ENCODE results near the gene MYRF.

The MYRF gene

GRCh38 chr11:61752925-61753521 is 587 bp downstream of the MYRF start:
- no peaks in the 10 kb centered on the region for H3K27me3 ChIP-seq (ENCODE audit: insufficient read depth, low read length, poor library complexity)
- H3K9ac ChIP-seq (ENCODE audit: low read length) = peak overlapping the region; percentile 80
- H2BK15ac ChIP-seq (replicated peaks; ENCODE audit: low read depth) = no peak overlapping the region
- no peak overlapping the region for H4K8ac ChIP-seq (ENCODE audit: low read depth, low read length)
- H3K18ac ChIP-seq (ENCODE audit: low read length) = peak overlapping the region; percentile 62
- H3K4ac ChIP-seq (ENCODE audit: low read depth, low read length) = peak overlapping the region; percentile 44
- peaks cover 2% of the 10 kb centered on the region for H3K79me1 ChIP-seq (ENCODE audit: low read length)
- no peak overlapping the region for H2BK120ac ChIP-seq (ENCODE audit: low read depth, low read length)
- H2BK5ac ChIP-seq (ENCODE audit: low read length) = peak overlapping the region; percentile 20
- H2AK5ac ChIP-seq (ENCODE audit: low read length) = peak overlapping the region; percentile 1
- no peaks in the 10 kb centered on the region for H3K79me2 ChIP-seq (ENCODE audit: control insufficient read depth, insufficient read depth, low read length)
- peak overlapping the region; percentile 52 for H3K4me3 ChIP-seq (ENCODE audit: low read length)
- no peak overlapping the region for H4K5ac ChIP-seq (ENCODE audit: low read length)
- H3K27ac ChIP-seq (ENCODE audit: low read depth, low read length) = no peak overlapping the region
- no peak overlapping the region for H3K23ac ChIP-seq (ENCODE audit: low read length)
- peak overlapping the region; percentile 87 for H3K56ac ChIP-seq (ENCODE audit: low read length)
- no peak for DNase-seq
- peaks cover 34% of the 10 kb centered on the region for H3K4me1 ChIP-seq (ENCODE audit: control insufficient read depth, low read depth, low read length)
- WGBS (ENCODE audit: extremely low coverage, insufficient coverage, low lambda C conversion rate) = no CpG with 5 or more reads among the region's 17 CpGs
- peak overlapping the region; percentile 74 for H3K4me2 ChIP-seq (ENCODE audit: low read length)
- no peaks in the 10 kb centered on the region for H3K36me3 ChIP-seq (ENCODE audit: control insufficient read depth, insufficient read depth, low read length)

GRCh38 chr11:61753672-61754071 is 1.2 kb downstream of the MYRF start:
- Histone ChIP-seq H3K79me2 (ENCODE audit: control insufficient read depth, insufficient read depth, low read length) (no peaks in the 10 kb centered on the region), H2BK15ac (replicated peaks; ENCODE audit: low read depth) (no peak overlapping the region), H3K9ac (ENCODE audit: low read length) (no peak overlapping the region), H2BK120ac (ENCODE audit: low read depth, low read length) (no peak overlapping the region), H3K4me2 (ENCODE audit: low read length) (no peak overlapping the region), H3K23ac (ENCODE audit: low read length) (no peak overlapping the region), H3K4me3 (ENCODE audit: low read length) (no peak overlapping the region), H3K79me1 (ENCODE audit: low read length) (peaks cover 2% of the 10 kb centered on the region), H3K27me3 (ENCODE audit: insufficient read depth, low read length, poor library complexity) (no peaks in the 10 kb centered on the region), H4K8ac (ENCODE audit: low read depth, low read length) (no peak overlapping the region), H4K5ac (ENCODE audit: low read length) (no peak overlapping the region), H3K36me3 (ENCODE audit: control insufficient read depth, insufficient read depth, low read length) (no peaks in the 10 kb centered on the region), H2BK5ac (ENCODE audit: low read length) (no peak overlapping the region), H3K4me1 (ENCODE audit: control insufficient read depth, low read depth, low read length) (peaks cover 34% of the 10 kb centered on the region), H2AK5ac (ENCODE audit: low read length) (peak overlapping the region; percentile 33), H3K4ac (ENCODE audit: low read depth, low read length) (peak overlapping the region; percentile 65), H3K56ac (ENCODE audit: low read length) (peak overlapping the region; percentile 87), H3K27ac (ENCODE audit: low read depth, low read length) (no peak overlapping the region), H3K18ac (ENCODE audit: low read length) (peak overlapping the region; percentile 2)
- no peak for DNase-seq
- WGBS (ENCODE audit: extremely low coverage, insufficient coverage, low lambda C conversion rate) = no CpG with 5 or more reads among the region's 5 CpGs

- peaks cover 2% of the 10 kb centered on the region for H3K79me1 ChIP-seq (ENCODE audit: low read length)
- H3K23ac ChIP-seq (ENCODE audit: low read length) = peak overlapping the region; percentile 59
- H3K9ac ChIP-seq (ENCODE audit: low read length) = peak overlapping the region; percentile 50
- H3K4me3 ChIP-seq (ENCODE audit: low read length) = no peak overlapping the region
- no peak overlapping the region for H4K5ac ChIP-seq (ENCODE audit: low read length)
- no peaks in the 10 kb centered on the region for H3K36me3 ChIP-seq (ENCODE audit: control insufficient read depth, insufficient read depth, low read length)
- H4K8ac ChIP-seq (ENCODE audit: low read depth, low read length) = no peak overlapping the region
- H3K27me3 ChIP-seq (ENCODE audit: insufficient read depth, low read length, poor library complexity) = no peaks in the 10 kb centered on the region
- H3K4ac ChIP-seq (ENCODE audit: low read depth, low read length) = peak overlapping the region; percentile 11
- peak overlapping the region; percentile 97 for H2AK5ac ChIP-seq (ENCODE audit: low read length)
- H3K79me2 ChIP-seq (ENCODE audit: control insufficient read depth, insufficient read depth, low read length) = no peaks in the 10 kb centered on the region
- H3K4me2 ChIP-seq (ENCODE audit: low read length) = no peak overlapping the region
- WGBS (ENCODE audit: extremely low coverage, insufficient coverage, low lambda C conversion rate) = no CpG with 5 or more reads among the region's 31 CpGs
- no peak overlapping the region for H2BK15ac ChIP-seq (replicated peaks; ENCODE audit: low read depth)
- peak overlapping the region; percentile 87 for H3K56ac ChIP-seq (ENCODE audit: low read length)
- H3K4me1 ChIP-seq (ENCODE audit: control insufficient read depth, low read depth, low read length) = peaks cover 30% of the 10 kb centered on the region
- peak overlapping the region; percentile 6 for H3K27ac ChIP-seq (ENCODE audit: low read depth, low read length)
- H3K18ac ChIP-seq (ENCODE audit: low read length) = peak overlapping the region; percentile 5
- no peak overlapping the region for H2BK120ac ChIP-seq (ENCODE audit: low read depth, low read length)
- H2BK5ac ChIP-seq (ENCODE audit: low read length) = peak overlapping the region; percentile 51
- peak; percentile 88 for DNase-seq
Observed at GRCh38 chr11:61754534-61755482, 2.4 kb downstream of the MYRF start.

- Histone ChIP-seq H3K9ac (ENCODE audit: low read length) (peak overlapping the region; percentile 6), H2BK120ac (ENCODE audit: low read depth, low read length) (no peak overlapping the region), H3K4me1 (ENCODE audit: control insufficient read depth, low read depth, low read length) (peaks cover 27% of the 10 kb centered on the region), H3K4me3 (ENCODE audit: low read length) (no peak overlapping the region), H2BK5ac (ENCODE audit: low read length) (peak overlapping the region; percentile 50), H2BK15ac (replicated peaks; ENCODE audit: low read depth) (no peak overlapping the region), H3K18ac (ENCODE audit: low read length) (peak overlapping the region; percentile 7), H3K79me2 (ENCODE audit: control insufficient read depth, insufficient read depth, low read length) (no peaks in the 10 kb centered on the region), H4K5ac (ENCODE audit: low read length) (no peak overlapping the region), H3K27ac (ENCODE audit: low read depth, low read length) (no peak overlapping the region), H3K23ac (ENCODE audit: low read length) (no peak overlapping the region), H2AK5ac (ENCODE audit: low read length) (no peak overlapping the region), H3K79me1 (ENCODE audit: low read length) (peaks cover 2% of the 10 kb centered on the region), H3K4me2 (ENCODE audit: low read length) (no peak overlapping the region), H3K4ac (ENCODE audit: low read depth, low read length) (no peak overlapping the region), H3K36me3 (ENCODE audit: control insufficient read depth, insufficient read depth, low read length) (no peaks in the 10 kb centered on the region), H4K8ac (ENCODE audit: low read depth, low read length) (no peak overlapping the region), H3K27me3 (ENCODE audit: insufficient read depth, low read length, poor library complexity) (no peaks in the 10 kb centered on the region), H3K56ac (ENCODE audit: low read length) (peak overlapping the region; percentile 73)
- WGBS (ENCODE audit: extremely low coverage, insufficient coverage, low lambda C conversion rate) = no CpG with 5 or more reads among the region's 4 CpGs
- no peak for DNase-seq
Observed at GRCh38 chr11:61756147-61756451, 3.7 kb downstream of the MYRF start.

GRCh38 chr11:61756452-61757212 is 4.2 kb downstream of the MYRF start:
- WGBS (ENCODE audit: extremely low coverage, insufficient coverage, low lambda C conversion rate) = no CpG with 5 or more reads among the region's 9 CpGs
- Histone ChIP-seq H3K23ac (ENCODE audit: low read length) (no peak overlapping the region), H3K4ac (ENCODE audit: low read depth, low read length) (peak overlapping the region; percentile 43), H4K8ac (ENCODE audit: low read depth, low read length) (no peak overlapping the region), H3K4me2 (ENCODE audit: low read length) (no peak overlapping the region), H3K27me3 (ENCODE audit: insufficient read depth, low read length, poor library complexity) (no peaks in the 10 kb centered on the region), H4K5ac (ENCODE audit: low read length) (no peak overlapping the region), H3K4me1 (ENCODE audit: control insufficient read depth, low read depth, low read length) (peaks cover 27% of the 10 kb centered on the region), H2AK5ac (ENCODE audit: low read length) (peak overlapping the region; percentile 32), H2BK5ac (ENCODE audit: low read length) (peak overlapping the region; percentile 50), H3K18ac (ENCODE audit: low read length) (peak overlapping the region; percentile 13), H3K4me3 (ENCODE audit: low read length) (no peak overlapping the region), H2BK120ac (ENCODE audit: low read depth, low read length) (peak overlapping the region; percentile 3), H3K79me1 (ENCODE audit: low read length) (peaks cover 2% of the 10 kb centered on the region), H3K36me3 (ENCODE audit: control insufficient read depth, insufficient read depth, low read length) (no peaks in the 10 kb centered on the region), H3K27ac (ENCODE audit: low read depth, low read length) (no peak overlapping the region), H2BK15ac (replicated peaks; ENCODE audit: low read depth) (no peak overlapping the region), H3K56ac (ENCODE audit: low read length) (peak overlapping the region; percentile 73), H3K9ac (ENCODE audit: low read length) (peak overlapping the region; percentile 6), H3K79me2 (ENCODE audit: control insufficient read depth, insufficient read depth, low read length) (no peaks in the 10 kb centered on the region)
- DNase-seq = peak; percentile 49

Data from mesendoderm (in vitro differentiated cells).